ENCODE data around the gene DDR2.
"Not testable (repeated sequence)": the region's sequence is repeated elsewhere in the genome, so short reads cannot be mapped to it uniquely, and the experiment has no call there.

The DDR2 gene

GRCh38 chr1:162788783-162789182 lies 156.5 kb downstream of the DDR2 start:
- not testable (repeated sequence) for DNase-seq

GRCh38 chr1:162790303-162790984 lies 158.2 kb downstream of the DDR2 start, which contains the start of gene HSD17B7:
TSS of gene HSD17B7 (plus strand) at chr1:162790702. CDS start at chr1:162790801, 99 bp downstream.
- DNase-seq, result peak; percentile 50 to 82

- not testable (repeated sequence) for DNase-seq
Measured at GRCh38 chr1:162790985-162791357, 158.7 kb downstream of the DDR2 start.

- not testable (repeated sequence) for DNase-seq
Measured at GRCh38 chr1:162794284-162794683, 162.0 kb downstream of the DDR2 start.

GRCh38 chr1:162796617-162797279 lies 164.5 kb downstream of the DDR2 start:
- DNase-seq, result not testable (repeated sequence)

- DNase-seq, result peak; percentile 13 to 50
Measured at GRCh38 chr1:162799995-162800830, 167.9 kb downstream of the DDR2 start.

GRCh38 chr1:162807503-162807902 lies 175.2 kb downstream of the DDR2 start:
- not testable (repeated sequence) for DNase-seq

GRCh38 chr1:162812357-162812756 lies 180.1 kb downstream of the DDR2 start:
- not testable (repeated sequence) for DNase-seq

GRCh38 chr1:162818136-162818535 lies 185.9 kb downstream of the DDR2 start:
- not testable (repeated sequence) for DNase-seq

GRCh38 chr1:162818666-162819065 lies 186.4 kb downstream of the DDR2 start:
- not testable (repeated sequence) for DNase-seq

GRCh38 chr1:162822391-162823200 lies 190.3 kb downstream of the DDR2 start:
- DNase-seq, result no peak

GRCh38 chr1:162823231-162823630 lies 191.0 kb downstream of the DDR2 start:
- DNase-seq, result no peak

- DNase-seq, result no peak
Measured at GRCh38 chr1:162823771-162824525, 191.7 kb downstream of the DDR2 start.

- no peak for DNase-seq
Measured at GRCh38 chr1:162829268-162829667, 197.0 kb downstream of the DDR2 start.

- DNase-seq, result no peak
Measured at GRCh38 chr1:162832470-162832869, 200.2 kb downstream of the DDR2 start.

GRCh38 chr1:162835157-162835899 lies 203.1 kb downstream of the DDR2 start:
- peak in 1 of 2 donors; percentile 27 for DNase-seq

Data from hippocampal formation (tissue), 2 donors.